HG02885 (cell line): ENCODE data around the gene IZUMO1.
"Not testable (repeated sequence)": the region's sequence is repeated elsewhere in the genome, so short reads cannot be mapped to it uniquely, and the experiment has no call there.

Source experiments
- ATAC-seq: cut with Tn5 transposase; IDR thresholded peaks from one replicate; pipeline ENCODE4 v1.9.1; 2021; ENCODE audit warnings: mild to moderate bottlenecking; ENCODE audit not compliant: unreplicated experiment, poor library complexity

IZUMO1 gene

GRCh38 chr19:48746738-48747575, at the start of gene IZUMO1:
IZUMO1 (minus strand) TSS chr19:48746909; CDS start chr19:48745859, 1,050 bp downstream.
- ATAC-seq = no peak

- no peak for ATAC-seq
These were observed 49.0 kb upstream of the IZUMO1 start for GRCh38 chr19:48795685-48796070.

- peak; percentile 85 for ATAC-seq
These were observed 48.5 kb upstream of the IZUMO1 start for GRCh38 chr19:48795055-48795684.

GRCh38 chr19:48794291-48794690, 47.6 kb upstream of the IZUMO1 start:
- ATAC-seq = no peak

GRCh38 chr19:48793271-48793670, 46.6 kb upstream of the IZUMO1 start:
- ATAC-seq = no peak

- not testable (repeated sequence) for ATAC-seq
These were observed 40.6 kb upstream of the IZUMO1 start for GRCh38 chr19:48787331-48787730.

GRCh38 chr19:48786422-48786821, 39.7 kb upstream of the IZUMO1 start:
- not testable (repeated sequence) for ATAC-seq

- no peak for ATAC-seq
These were observed 37.8 kb upstream of the IZUMO1 start for GRCh38 chr19:48784527-48784926.

- no peak for ATAC-seq
These were observed 34.1 kb upstream of the IZUMO1 start for GRCh38 chr19:48780631-48781391.

- no peak for ATAC-seq
These were observed 32.9 kb upstream of the IZUMO1 start for GRCh38 chr19:48779636-48780035.

- ATAC-seq = no peak
These were observed 31.0 kb upstream of the IZUMO1 start for GRCh38 chr19:48777720-48778119.

- no peak for ATAC-seq
These were observed 30.4 kb upstream of the IZUMO1 start for GRCh38 chr19:48777139-48777538.

- no peak for ATAC-seq
These were observed 25.8 kb upstream of the IZUMO1 start for GRCh38 chr19:48772503-48772953.

- no peak for ATAC-seq
These were observed 24.2 kb upstream of the IZUMO1 start for GRCh38 chr19:48770734-48771472.

- no peak for ATAC-seq
These were observed 23.6 kb upstream of the IZUMO1 start for GRCh38 chr19:48770266-48770665.

GRCh38 chr19:48768994-48769713, 22.4 kb upstream of the IZUMO1 start:
- ATAC-seq = no peak

GRCh38 chr19:48768171-48768753, 21.6 kb upstream of the IZUMO1 start:
- ATAC-seq = not testable (repeated sequence)

GRCh38 chr19:48765816-48766215, 19.1 kb upstream of the IZUMO1 start:
- ATAC-seq = not testable (repeated sequence)

- no peak for ATAC-seq
These were observed 13.9 kb upstream of the IZUMO1 start for GRCh38 chr19:48760504-48761205.
